Measurements from ENCODE around the gene TFEB.

TFEB gene

DNA sequence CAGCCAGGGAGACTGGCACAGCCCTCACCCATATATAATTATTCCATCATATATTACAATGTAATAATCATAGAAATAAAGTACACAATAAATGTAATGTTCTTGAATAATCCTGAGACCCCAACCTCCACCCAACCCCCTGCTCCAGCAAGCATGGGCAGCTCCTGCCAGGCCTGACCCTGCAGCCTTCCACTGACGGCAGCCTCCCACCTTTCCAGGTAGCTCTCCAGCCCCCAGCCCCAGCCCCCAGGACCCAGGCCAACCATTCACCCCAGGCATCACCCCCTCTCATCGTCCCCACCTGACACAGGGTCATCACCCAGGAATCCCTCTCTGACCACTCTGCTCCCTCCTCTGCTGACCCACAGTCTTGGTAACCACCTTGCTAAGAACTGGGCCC is 14.6 kb downstream of the TFEB start:
- no peak for DNase-seq (ENCODE audit: low spot score)
- TF ChIP-seq, protein P1, sequence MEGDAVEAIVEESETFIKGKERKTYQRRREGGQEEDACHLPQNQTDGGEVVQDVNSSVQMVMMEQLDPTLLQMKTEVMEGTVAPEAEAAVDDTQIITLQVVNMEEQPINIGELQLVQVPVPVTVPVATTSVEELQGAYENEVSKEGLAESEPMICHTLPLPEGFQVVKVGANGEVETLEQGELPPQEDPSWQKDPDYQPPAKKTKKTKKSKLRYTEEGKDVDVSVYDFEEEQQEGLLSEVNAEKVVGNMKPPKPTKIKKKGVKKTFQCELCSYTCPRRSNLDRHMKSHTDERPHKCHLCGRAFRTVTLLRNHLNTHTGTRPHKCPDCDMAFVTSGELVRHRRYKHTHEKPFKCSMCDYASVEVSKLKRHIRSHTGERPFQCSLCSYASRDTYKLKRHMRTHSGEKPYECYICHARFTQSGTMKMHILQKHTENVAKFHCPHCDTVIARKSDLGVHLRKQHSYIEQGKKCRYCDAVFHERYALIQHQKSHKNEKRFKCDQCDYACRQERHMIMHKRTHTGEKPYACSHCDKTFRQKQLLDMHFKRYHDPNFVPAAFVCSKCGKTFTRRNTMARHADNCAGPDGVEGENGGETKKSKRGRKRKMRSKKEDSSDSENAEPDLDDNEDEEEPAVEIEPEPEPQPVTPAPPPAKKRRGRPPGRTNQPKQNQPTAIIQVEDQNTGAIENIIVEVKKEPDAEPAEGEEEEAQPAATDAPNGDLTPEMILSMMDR (IDR thresholded peaks at IDR 0.05): no peak
- Histone ChIP-seq H3K4me3 (no peak overlapping the region), H3K27ac (no peak overlapping the region)

DNA sequence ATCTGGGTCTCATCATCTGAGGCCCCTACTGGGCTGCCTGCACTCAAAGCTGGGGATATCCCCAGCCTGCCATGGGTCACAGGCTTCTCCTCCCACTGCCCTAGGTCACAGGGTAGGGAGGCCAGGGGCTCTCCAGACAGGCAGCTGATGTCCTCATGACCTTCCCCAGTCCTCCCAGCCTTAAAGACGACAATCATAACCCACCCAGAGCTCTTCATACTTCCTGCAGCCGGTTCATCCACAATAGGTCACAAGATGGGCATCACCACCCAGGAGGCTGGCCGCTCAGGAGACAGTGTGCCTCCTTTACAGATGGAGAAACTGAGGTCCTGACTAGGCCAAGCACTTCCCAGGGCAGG is 15.2 kb downstream of the TFEB start:
- TF ChIP-seq, protein P1 (IDR thresholded peaks at IDR 0.05): no peak
- no peak overlapping the region for H3K4me3 ChIP-seq
- DNase-seq (ENCODE audit: low spot score): no peak
- H3K27ac ChIP-seq: no peak overlapping the region

DNA sequence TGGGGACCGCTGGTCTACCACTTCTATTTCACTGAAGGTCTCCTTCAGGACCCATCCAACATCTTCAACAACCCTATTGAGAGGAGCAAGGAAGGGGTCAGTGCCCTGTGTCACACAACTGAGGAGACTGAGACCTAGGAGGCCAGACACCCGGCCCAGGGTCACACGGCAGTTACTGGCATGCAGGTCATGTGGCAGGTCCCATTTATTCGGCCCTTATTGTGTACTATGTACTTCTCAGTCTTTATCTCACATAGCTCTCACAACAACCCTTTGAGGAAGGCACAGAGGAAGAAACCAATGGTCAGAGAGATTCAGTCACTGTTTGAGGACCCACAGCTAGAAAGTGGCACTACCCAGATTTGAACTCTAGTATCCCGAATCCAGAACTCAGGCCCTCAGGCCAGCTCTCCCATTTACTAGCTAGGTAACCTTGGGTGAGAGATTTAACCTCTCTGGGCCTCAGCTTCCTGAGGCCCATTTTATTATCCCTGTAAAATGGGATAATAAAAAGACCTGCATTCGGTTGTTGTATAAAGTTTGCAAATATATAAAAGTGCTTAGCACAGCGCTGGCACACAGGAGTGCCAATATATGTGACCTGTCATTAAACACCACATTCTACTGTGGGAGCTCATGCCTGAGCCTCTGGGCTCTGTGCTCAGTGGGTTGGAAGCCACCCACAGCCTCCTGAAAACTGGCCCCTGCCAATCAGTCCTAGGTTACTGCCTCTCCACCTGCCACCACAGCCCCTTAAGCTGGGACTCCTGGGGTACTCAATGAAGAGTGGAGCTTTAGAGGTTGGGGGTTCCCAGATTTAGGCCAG is 15.8 kb downstream of the TFEB start:
- TF ChIP-seq, protein P1 (IDR thresholded peaks at IDR 0.05): no peak
- no peak for DNase-seq (ENCODE audit: low spot score)
- Histone ChIP-seq H3K4me3 (no peak overlapping the region), H3K27ac (no peak overlapping the region)

DNA sequence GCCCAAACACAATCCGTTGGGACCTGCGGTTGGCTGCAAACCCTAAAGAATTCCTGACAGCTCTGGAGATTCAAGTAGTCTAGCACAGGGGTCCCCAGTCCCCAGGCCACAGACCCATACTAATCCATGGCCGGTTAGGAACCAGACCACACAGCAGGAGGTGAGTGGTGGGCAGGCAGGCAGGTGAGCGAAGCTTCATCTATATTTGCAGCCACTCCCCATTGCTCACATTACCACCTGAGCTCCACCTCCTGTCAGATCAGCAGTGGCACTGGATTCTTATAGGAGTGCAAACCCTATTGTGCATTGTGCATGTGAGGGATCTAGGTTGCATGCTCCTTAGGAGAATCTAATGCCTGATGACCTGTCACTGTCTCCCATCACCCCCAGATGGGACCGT is 16.6 kb downstream of the TFEB start:
- no peak for DNase-seq (ENCODE audit: low spot score)
- no peak overlapping the region for H3K27ac ChIP-seq
- TF ChIP-seq, protein P1 (IDR thresholded peaks at IDR 0.05): no peak
- no peak overlapping the region for H3K4me3 ChIP-seq

DNA sequence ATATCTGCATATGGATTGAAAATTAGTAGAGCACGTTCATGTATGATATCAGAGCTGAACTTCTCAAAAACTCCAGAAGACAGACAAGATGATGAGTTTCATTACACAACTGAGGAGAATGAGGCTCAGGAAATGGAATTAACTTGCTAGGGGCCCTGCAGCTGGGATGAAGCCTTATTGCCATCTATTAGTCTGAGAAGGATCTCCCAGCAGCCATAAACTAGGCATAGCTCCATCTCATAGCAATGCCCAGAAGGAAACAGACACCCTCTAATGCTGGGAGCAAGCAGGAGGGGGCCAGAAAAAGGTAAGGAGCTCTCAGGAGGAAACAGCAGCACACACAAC is 18.0 kb downstream of the TFEB start:
- H3K27ac ChIP-seq: no peak overlapping the region
- no peak overlapping the region for H3K4me3 ChIP-seq
- no peak for DNase-seq (ENCODE audit: low spot score)
- TF ChIP-seq, protein P1 (IDR thresholded peaks at IDR 0.05): no peak

DNA sequence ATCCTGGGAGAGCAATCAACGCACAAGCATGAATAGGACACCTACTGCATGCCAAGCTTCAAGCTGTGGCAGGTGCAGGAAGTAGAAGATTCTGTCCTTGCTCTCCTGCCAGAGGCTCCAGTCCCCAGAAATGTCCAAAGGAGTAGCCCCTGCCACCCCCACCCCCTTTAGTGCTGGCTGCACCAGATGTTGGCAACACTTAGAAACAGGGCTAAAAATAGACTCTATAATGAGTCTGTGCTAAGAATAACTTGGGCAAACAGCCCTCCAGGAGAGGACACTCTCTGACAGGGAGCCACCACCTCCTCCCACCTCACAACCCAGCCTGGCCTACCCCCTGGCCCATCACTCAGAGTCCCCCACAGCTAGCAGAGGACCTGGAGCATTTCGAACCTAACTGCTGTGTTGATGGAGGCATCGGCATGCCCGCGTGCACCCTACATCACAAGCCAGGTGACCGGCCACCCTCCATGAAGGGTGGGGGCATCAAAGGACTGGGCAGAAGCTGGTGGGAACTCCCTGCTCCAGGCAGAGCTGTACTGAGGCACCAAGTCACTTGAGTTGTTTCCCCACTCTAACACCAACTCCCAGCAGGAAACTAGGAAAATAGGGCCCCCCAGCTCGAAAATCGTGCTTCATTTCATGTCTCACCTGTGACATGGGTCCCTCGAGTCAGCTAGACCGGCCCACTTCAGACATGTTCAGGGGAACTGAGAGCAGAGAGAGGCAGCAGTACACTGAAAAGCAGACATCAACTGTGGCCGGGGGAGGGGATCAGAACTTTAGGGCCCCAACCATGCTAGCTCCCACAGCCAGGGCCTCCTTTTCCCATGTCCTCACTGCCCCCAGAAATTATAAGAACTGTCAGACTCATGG is 18.7 kb downstream of the TFEB start:
- H3K27ac ChIP-seq: peak overlapping the region; percentile 25 to 48
- H3K4me3 ChIP-seq: no peak overlapping the region
- DNase-seq (ENCODE audit: low spot score): no peak
- TF ChIP-seq, protein P1 (IDR thresholded peaks at IDR 0.05): no peak

All from coronary artery (tissue), 2 donors.